EL (cell line): Measurements from ENCODE around the gene PLCB4.
A peak's percentile ranks its signal among the peaks of the same experiment; 100 is the strongest.

ENCODE experiments used
- DNase-seq: peaks from one replicate; pipeline ENCODE4 v3.0.0-alpha.2; 2016

The PLCB4 gene

DNA sequence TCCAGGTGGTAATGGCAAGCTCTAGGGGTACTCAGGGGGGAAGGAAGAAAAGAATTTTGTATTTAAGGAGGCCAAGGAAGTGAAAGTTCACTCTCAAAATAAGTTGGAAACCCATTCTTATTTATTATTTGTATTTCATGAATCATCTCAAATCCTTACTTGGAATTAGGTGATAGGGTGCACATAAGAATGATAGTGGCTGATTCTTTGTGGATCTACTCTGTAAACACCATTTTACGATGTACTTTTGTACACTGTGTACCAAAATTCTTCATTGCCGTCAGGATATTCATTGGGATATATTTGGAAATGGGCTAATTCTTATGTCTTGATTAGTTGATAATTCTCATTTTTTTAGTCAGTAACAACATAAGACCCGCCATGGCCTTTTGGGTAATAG, 266.0 kb downstream of the PLCB4 start:
- no peak for DNase-seq

DNA sequence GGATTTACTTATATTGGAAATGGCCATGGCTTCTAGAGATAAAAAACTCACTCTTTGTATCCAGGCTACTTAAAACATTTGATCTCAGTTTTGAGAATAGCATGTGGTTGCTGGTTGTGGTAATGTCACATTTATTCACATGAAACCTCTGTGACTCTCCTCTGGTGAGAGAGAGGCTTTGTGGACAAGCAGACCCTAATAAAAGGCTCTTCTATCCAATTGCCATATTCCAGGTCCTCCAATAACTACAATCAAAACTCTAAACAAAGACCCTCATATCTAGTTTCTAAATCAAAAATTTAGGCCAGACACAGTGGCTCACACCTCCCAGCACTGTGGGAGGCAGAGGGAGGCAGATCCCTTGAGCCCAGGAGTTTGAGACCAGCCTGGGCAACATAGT, 269.2 kb downstream of the PLCB4 start:
- no peak for DNase-seq

DNA sequence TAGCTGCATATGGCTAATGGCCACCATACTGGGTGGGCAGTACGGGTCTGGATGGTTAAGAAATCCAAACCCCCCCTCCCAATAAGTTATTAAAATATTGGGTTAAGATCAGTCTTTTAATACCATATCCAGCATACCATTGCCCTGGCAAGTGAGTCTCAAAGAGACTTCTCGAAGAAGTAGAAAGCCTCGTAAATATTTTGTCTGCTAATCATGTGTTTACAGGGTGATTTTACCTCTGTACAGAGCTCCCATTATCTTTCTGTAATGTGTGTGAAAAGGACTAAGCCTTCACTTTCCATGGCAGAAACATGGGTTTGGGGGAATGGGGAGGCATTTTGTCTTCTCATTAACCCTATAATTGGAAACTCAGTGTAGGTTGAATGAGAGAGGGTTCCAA, 270.8 kb downstream of the PLCB4 start:
- no peak for DNase-seq

DNA sequence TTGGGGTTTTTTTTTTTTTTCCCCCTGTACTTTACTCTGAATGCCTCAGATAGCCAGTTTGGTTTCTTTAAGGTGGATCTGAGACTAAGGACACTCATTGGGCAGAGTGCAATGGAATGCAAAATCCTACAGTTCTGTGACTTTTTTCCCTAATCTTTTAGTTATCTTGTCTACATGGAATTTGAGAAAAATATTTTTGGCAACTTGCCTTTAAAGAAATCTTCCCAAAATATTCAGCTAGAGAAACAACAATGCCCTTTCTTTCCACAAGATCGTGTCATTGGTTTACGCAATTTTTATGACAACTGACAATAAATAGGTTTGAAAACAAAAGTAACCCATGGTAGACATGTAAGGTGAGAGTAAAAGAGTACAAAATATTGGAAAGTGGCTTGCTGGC, 273.8 kb downstream of the PLCB4 start:
- DNase-seq: peak; percentile 33

DNA sequence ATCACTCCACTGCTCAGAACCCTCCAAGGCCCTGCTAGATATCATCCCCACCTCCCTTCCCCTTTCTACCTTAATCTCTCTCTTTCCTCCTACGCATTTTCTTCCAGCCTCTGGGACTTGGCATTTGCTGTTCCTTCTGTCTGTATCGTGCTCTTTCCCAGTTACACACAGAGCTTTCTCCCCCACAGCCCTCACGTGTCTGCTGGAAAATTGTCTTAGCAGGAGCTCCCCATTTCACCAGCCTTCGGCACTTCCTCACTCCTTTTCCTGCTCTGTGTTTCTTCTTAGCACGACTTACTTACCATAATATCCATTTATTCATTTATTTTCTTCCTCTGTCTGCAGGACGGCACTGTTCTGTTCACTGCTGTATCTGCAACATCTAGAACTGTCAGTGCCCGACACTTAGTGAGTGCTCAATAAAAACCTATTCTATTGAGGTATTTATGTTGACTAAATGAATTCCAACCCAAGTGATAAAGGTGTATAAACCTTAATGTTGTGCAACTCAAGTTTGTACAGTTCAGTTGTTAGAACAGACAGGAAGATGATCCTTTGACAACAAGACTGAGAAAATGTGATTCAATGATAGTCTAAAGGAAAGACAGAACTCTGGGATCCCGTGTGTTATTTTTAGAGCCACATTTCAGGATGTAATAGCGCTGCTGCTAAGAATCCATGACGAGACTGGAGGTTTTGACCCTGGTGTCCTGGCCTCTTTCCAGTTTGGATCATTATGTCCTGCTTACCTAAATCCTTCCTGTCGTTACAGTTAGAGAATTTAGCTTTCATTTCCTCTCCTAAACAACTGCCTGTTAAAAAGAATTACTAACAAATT, 275.4 kb downstream of the PLCB4 start:
- DNase-seq: peak; percentile 57

DNA sequence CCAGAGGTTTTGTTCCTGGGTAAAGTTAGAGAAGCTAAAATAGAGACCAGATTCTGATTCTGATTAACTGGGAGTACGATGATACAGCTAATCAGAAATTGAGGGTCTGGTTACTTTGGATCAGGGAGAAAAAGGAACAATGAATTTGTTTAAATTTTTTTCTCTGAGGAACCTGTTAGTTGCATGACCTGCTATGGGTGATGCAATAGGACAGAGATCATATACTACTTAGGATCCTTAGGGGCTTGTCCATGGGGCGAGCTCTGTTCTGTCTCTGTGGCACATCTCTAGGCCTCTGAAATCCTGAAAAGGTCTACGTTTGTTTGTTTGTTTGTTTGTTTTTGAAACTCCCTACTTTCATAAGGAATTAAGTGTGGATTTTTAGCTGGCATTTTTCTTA, 279.4 kb downstream of the PLCB4 start:
- no peak for DNase-seq

DNA sequence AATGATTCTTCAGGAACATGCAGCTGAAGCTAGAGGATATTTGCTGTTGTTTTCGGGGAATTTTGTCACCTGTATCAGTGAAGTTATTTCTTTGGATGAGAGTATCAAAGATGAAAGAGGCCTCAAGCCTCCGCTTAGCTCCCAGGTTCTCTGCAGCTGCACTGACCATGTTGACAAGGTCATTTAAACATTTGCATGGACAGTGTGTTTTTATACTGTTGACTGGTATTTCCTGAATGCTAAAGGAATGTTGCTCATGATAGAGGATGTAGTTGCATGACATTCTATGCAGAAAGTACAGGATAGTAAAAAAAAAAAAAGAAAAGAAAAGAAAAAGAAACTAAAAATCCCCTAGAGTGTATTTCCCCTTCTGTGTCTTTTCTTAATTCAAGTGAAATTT, 279.9 kb downstream of the PLCB4 start:
- DNase-seq: peak; percentile 28

DNA sequence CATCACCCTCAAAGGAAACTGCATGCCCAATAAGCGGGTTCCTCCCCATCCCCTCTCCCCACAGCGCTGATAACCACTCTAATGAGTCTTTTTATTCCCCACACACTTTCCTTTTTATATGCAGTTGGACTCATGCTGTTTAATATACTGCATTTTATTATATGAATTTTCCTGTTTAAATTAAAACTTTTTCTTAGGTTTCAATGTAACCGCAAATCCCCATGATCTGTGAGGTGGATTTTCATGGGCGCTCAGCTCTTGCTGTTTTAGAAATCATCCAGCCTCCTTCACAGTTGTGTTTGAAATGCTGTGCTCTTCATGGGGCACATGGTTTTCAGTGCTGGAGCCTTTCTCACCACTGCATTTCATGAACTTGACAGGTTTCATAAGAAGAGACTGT, 280.4 kb downstream of the PLCB4 start:
- DNase-seq: no peak

DNA sequence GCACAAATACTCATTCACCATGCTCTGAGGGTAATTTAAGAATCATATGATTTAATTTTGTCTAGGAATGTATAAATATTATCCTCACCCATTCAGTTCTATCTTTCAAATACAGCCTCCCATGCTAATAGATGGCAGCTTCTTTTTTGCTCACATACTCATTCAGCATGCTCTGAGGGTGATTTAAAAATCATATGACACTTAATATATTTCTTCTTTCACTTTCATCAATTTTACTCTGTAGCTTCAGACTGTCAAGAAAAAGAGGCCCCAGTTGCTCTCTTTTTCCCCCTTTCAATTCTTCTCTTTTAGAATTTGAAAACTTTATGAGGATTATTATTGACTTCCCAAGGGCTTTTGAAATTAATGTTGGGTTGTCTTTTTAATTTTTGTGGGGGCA, 283.9 kb downstream of the PLCB4 start:
- DNase-seq: no peak

DNA sequence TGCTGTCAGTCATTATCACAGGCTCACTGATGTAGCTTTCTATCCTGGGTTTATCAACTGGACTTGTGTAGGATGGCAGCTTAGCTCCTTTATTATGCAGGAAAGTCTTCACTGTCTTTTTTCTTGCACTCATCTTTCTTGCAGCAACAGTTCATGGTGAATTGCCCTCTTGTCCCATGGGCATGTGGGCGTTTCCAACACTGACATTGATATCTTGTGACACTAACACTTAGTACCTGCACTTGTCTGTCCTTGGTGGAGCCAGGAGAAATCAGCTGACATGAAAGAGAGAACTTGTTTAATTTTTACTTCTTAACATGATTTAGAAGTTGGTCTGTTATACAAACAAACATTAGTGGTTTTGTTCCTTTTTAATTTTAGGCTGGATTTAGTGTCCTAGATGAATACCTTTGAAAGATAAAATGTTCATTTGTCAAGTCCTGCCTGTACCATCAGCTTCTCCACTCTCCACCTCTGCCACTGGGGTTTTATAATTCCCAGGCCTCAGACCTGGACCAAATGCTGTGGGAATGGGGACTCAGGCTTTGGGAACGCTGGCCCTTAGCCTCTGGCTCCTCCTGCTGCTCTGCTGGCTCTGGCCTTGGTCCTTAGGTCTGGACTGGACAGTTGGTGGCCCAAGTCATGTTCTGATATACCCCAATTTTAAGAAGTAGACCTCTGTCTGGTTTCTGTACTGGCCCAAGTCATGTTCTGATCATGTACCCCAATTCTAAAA, 284.5 kb downstream of the PLCB4 start:
- DNase-seq: no peak

DNA sequence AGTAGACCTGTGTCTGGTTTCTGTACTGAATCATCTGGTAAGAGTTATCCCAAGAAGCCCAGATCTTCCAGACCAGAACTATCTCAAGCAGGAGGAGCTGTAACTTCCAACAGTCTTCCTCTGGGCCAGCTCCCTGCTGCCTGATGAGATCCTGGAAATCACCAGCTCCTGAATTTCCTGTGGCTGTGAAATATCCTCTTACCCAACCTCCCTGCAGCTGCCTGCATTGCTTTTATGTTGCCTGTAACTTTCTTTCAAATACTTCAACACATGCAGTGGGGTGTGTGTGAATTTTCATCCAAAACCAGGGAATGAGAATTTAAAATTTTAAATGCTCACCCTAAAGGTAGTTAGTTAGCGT, 285.0 kb downstream of the PLCB4 start:
- no peak for DNase-seq

DNA sequence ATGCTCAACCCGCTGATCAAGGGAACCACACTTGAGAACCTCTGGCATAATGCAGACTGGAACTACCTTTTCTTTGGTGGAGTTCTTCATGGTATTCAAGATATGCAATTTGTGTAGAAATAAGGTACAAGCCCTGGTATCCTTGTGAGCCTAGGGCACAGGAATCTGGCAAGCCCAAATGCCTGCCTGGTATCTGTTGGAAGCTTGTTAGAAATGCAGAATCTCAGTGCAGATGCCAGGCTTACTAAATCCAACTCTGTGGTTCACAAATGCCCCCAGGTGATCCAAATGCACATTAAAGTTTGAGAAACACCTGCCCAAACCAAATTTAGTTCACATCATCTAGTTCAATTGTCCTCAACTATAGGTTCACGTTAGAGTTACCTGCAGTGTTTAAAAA, 285.7 kb downstream of the PLCB4 start:
- no peak for DNase-seq

DNA sequence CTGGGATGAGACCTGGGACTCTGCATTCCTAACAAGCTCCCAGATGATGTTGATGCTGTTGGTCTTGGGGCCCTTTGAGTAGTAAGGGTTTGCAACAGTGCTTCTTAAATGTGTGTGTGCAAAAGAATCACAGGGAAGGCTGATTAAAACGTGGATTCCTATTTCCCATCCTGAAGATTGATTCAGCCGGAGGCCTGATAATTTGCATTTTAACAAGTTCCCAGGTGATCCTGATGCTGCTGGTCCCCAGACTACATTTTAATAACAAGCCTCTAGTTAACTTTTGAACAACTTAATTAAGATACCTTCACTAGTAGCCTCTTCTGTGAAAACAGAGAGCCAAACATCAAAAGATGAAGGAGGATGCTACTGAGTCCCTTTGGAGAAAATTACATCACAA, 289.1 kb downstream of the PLCB4 start:
- DNase-seq: no peak

DNA sequence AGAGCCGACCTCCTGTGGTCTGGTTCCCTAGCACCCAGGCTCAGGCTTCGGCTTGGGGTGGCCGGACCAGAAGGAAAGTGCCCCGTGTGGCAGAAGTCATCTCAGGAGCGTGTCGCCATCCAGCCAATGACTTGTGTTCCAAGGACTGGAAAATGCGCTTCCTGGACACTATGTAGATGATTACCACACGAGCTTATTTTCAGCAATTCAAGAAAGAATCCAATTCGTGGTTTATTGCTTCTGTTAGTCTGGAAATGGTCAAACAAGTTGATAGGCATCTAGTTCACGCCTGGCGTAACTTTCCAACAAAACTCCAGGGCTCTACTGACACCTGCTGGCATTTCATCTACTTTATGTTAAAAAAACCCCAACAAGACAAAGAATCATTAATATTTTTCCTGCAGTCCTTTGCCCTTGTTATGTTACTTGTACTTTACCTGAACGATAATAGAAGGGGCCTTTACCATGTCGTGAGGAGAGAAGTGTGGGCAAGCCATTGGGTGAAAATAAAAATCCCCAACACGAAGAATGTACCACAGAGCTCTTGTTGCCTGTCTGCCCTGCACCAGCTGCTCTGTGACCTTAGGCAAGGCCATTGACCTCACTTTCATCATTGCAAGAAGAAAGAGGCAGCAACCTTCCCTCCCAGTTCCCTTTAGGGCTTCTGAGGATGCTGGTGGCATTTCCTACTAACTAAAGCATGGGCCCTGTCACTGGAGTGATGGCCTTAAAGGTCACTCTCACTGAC, 290.8 kb downstream of the PLCB4 start:
- peak; percentile 66 for DNase-seq

DNA sequence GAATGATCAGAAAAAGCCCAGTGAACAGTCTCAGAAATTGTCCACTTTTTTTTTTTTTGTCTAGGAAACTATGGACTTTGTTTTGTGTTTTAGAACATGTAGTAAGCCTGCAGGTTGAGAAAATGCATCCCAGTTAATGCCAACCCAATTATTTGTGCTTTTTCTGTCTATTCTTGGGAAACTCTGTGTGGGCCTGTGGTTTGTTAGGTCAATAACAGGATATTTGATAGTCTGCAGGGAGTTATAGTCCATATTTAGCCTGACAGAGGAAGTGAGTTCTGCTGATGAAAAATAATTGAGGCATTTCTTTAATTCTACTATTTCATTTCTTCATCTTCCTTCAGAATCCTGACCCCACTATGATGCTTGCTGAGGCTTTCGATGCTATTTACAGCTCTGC, 291.5 kb downstream of the PLCB4 start:
- DNase-seq: no peak

DNA sequence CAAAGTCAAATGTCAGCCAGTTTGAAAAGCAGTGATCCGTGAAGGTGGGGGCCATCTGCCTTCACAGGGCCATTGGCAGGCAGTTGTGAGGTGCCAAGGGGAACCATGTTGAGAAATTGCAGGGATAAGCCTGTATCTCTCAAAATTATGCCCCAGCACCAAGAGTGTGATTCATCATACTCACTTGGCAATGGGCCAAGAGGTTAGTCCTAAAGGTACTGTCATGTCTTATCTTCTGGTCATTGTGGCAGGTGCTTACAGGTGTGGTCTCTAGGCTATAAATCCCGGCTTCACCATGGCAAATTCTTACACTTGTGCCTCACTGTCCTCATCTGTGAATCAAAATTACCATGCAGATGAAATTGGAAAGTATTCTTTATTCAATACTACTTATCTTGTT, 294.8 kb downstream of the PLCB4 start:
- DNase-seq: no peak

DNA sequence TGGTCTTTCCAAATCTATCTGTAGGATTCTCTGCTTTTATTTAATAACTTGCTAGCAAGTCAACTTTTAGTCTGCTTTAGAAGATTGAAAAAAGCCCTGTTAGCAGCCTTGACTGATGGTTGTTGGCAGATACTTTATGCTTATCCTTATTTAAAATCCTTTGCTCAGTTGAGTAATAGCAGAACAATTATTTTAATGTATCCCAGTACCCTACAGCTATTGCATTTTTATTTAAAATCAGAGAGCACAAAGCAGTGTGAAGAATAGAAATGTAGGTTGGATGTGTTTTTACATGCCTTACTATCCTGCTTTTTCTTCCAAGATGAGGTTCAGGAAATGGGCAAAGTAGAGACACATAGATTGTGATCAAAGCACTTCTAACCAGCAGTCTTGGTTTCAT, 298.4 kb downstream of the PLCB4 start:
- no peak for DNase-seq

DNA sequence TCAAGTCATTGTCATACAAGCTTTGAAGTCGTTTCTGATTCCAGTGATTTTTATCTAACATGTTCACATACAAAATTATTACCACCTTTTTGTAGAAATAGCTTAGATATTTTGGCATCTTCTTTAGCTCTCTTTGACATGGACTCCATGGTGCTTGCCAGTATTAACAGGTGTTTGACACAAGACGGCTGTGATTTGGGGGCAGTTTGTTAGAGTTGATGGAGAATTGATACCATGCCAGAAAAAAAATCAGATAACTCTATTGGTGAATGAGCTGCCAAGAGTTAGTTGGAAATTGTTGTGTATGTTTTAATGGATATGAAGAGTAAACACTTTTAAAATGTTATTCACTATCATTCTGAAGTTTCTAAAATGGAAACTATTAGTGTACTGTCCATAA, 298.9 kb downstream of the PLCB4 start:
- DNase-seq: no peak

DNA sequence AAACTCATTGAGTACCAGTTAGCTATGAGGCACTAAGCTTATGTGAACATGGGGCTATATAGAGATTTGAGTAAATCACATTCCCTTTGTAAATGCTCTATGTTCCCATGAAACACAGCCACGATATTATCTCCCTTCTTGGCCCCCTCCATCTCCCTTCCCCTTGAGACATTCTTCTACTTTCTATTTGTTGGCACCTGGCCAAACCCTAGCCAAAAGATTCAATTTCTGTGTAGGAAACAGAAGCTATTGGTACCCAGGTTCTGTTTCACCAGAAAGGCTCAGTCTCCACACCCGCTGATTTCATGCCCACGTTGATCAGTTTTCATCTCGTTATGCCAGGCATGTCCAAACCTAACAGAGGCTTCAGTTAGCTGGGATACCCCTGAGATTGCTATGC, 300.0 kb downstream of the PLCB4 start:
- no peak for DNase-seq

DNA sequence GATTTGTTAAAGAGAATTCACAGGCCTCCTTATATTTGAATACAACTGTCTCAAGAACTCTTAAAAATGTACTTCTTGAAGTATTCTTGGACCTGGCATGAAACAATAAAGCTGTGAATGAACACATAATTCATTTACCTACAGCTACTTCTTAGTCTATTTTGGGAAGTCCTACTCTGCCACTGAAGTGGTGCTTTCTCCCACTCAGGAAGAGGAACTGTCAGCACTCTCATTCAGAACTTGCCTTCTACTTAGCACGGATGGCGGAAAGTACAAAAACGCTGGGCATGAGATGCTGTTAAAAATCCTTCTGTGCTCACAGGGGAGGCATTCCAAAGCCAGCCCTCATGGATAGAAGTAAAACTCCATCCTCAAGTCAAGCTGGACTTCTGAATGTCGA, 300.7 kb downstream of the PLCB4 start:
- DNase-seq: no peak

DNA sequence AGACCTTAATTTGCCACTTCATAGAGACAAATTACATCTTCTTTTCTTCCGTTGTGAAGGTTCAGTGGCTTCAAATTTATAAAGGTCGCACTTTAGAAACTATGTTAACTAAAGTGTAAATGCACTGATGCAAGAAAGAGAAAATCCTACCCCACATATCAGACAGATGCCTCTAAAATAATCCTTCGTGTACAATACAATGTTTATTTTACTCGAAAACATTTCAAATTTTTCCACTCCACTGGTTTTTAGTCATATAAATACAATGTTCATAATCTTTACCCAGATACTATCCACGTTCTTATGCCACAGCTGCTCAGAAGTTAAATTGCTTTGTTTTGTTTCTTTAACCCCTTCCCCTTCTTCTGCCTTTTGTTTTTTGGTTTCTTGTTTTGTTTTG, 305.2 kb downstream of the PLCB4 start:
- DNase-seq: no peak

DNA sequence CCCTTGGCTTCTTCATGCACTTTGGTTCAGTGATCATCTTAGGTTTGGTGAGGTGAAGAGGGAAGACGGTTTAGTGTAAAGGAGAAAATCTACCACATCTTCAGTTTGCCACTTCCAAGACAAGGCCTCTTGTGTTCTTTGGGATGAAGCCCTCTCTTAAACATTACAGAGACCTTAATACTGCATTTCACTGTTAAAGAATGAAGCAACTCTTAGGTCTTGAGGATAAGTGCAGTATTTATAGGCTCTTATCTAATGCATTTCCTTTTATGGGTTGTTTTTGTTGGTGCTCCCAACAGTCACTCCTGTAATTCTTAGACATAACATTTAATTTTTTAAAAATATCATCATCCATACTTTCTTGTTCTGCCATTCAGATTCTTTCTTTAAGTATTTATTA, 305.6 kb downstream of the PLCB4 start:
- no peak for DNase-seq

DNA sequence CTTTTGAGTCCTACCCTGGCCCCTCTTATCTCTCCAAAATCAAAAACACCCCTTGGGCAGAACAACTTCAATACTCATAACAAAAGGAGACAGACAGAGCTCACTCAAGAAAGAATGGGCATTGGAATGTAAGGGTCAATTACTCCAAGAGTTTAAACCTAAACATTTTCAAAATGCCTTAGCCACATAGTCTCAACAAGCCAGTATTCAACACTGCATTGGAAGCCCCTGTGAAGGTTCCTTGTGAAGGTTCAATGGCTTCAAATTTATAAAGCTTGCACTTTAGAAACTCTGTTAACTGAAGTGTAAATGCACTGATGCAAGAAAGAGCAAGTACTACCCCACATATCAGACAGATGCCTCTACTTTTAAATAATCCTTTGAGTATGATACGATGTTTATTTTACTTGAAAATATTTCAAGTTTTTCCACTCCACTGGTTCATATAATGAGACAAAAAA, 306.4 kb downstream of the PLCB4 start:
- no peak for DNase-seq

DNA sequence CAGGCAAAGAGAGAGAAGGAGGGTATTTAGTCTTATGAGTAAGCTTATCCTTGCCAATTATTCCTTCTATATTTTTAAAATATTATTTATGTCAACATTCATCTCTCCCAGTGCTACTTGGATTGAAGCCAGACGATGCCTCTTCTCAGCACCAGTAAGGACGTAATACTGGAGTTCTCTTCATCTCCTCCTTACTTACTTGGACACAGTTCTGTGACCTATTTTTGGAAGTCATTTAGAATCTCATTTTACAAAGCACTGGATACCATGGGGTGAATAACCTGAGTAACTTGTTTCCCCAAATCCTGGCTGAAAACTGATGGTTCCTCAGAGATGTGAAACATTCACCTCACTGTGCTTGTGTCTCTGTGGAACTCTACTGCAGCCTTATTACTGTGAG, 308.1 kb downstream of the PLCB4 start:
- DNase-seq: no peak
